WTC11 (cell line): ENCODE data around the gene STK33. TPM values are rescaled to one million over a fixed set of nuclear protein-coding genes. Genes with fewer than 3 reads are reported as not detected.

ENCODE experiments used
- ATAC-seq: fragments of 200-7000 bp; cut with Tn5 transposase; 2 replicates; pipeline ENCODE4 v1.10.0; 2021; ENCODE audit warnings: mild to moderate bottlenecking, moderate library complexity
- CTCF ChIA-PET: fragments of 300-600 bp; sonication (Branson Sonifier 250); formaldehyde crosslinking; loops from one replicate; lab custom pipeline; 2021; ENCODE audit warnings: antibody characterized with exemption; lab: Charles Lee
- POLR2A ChIA-PET: fragments of 350-600 bp; sonication (Branson Sonifier 250); formaldehyde crosslinking; loops from one replicate; lab custom pipeline; 2021; ENCODE audit warnings: antibody characterized with exemption; lab: Charles Lee
- DNase-seq: peaks from one replicate; pipeline ENCODE4 v3.0.0; 2021; ENCODE audit warnings: low spot score
- H3K27ac Mint-ChIP-seq: 2 replicates; pipeline ENCODE4 v1.8.0; 2021; ENCODE audit warnings: mixed read lengths
- H3K27me3 Mint-ChIP-seq: 2 replicates; pipeline ENCODE4 v1.8.0; 2021; ENCODE audit warnings: low read depth, mild to moderate bottlenecking, moderate library complexity, mixed read lengths
- H3K36me3 Mint-ChIP-seq: 2 replicates; pipeline ENCODE4 v1.8.0; 2021; ENCODE audit warnings: mixed read lengths
- H3K4me1 Mint-ChIP-seq: 2 replicates; pipeline ENCODE4 v1.8.0; 2022; ENCODE audit warnings: mixed read lengths
- H3K4me3 Mint-ChIP-seq: 2 replicates; pipeline ENCODE4 v1.8.0; 2021; ENCODE audit warnings: mild to moderate bottlenecking, moderate library complexity, mixed read lengths
- H3K9me3 Mint-ChIP-seq: 2 replicates; pipeline ENCODE4 v1.8.0; 2021; ENCODE audit warnings: mixed read lengths
- ATF3 ChIP-seq: sonication (generic); formaldehyde crosslinking; conservative IDR thresholded peaks from 2 replicates; pipeline ENCODE4 v1.8.1; 2022; ENCODE audit warnings: mild to moderate bottlenecking, missing genetic modification reagents
- E2F4 ChIP-seq: sonication (generic); formaldehyde crosslinking; IDR thresholded peaks from 2 replicates; pipeline ENCODE4 v1.8.1; 2022; ENCODE audit warnings: low read depth, mild to moderate bottlenecking, moderate library complexity, missing genetic modification reagents, borderline replicate concordance
- E2F5 ChIP-seq: sonication (generic); formaldehyde crosslinking; IDR thresholded peaks from 2 replicates; pipeline ENCODE4 v1.8.1; 2022; ENCODE audit warnings: mild to moderate bottlenecking, moderate library complexity, missing genetic modification reagents
- FOXJ3 ChIP-seq: sonication (generic); formaldehyde crosslinking; IDR thresholded peaks from 2 replicates; pipeline ENCODE4 v1.9.0; 2021; ENCODE audit warnings: missing genetic modification reagents, mild to moderate bottlenecking, borderline replicate concordance
- FOXP1 ChIP-seq: sonication (generic); formaldehyde crosslinking; IDR thresholded peaks from 2 replicates; pipeline ENCODE4 v1.8.0; 2022; ENCODE audit warnings: missing genetic modification reagents, mild to moderate bottlenecking, moderate library complexity, borderline replicate concordance
- GRHL2 ChIP-seq: fragments of 250-450 bp; sonication (Bioruptor Pico); IDR thresholded peaks from 2 replicates; pipeline ENCODE4 v1.8.0; 2022; ENCODE audit warnings: mild to moderate bottlenecking, moderate library complexity; ENCODE audit not compliant: insufficient replicate concordance, severe bottlenecking
- GTF2I ChIP-seq: fragments of 250-450 bp; sonication (Bioruptor Pico); conservative IDR thresholded peaks from 2 replicates; pipeline ENCODE4 v1.4.0; 2021; ENCODE audit warnings: mild to moderate bottlenecking
- MXD4 ChIP-seq: fragments of 250-450 bp; sonication (Bioruptor Pico); IDR thresholded peaks from 2 replicates; pipeline ENCODE4 v1.8.0; 2021; ENCODE audit warnings: mild to moderate bottlenecking, moderate library complexity, borderline replicate concordance
- PRDM15 ChIP-seq: sonication (generic); formaldehyde crosslinking; IDR thresholded peaks from 2 replicates; pipeline ENCODE4 v1.8.0; 2022; ENCODE audit warnings: missing genetic modification reagents
- RELA ChIP-seq: sonication (generic); formaldehyde crosslinking; IDR thresholded peaks from 2 replicates; pipeline ENCODE4 v1.8.1; 2022; ENCODE audit warnings: missing genetic modification reagents, mild to moderate bottlenecking, borderline replicate concordance
- RORB ChIP-seq: fragments of 250-450 bp; sonication (Bioruptor Pico); IDR thresholded peaks from 2 replicates; pipeline ENCODE4 v1.9.0; 2021; ENCODE audit warnings: mild to moderate bottlenecking
- ZNF121 ChIP-seq: sonication (generic); formaldehyde crosslinking; IDR thresholded peaks from 2 replicates; pipeline ENCODE4 v1.8.0; 2023; ENCODE audit warnings: missing genetic modification reagents
- ZNF138 ChIP-seq: sonication (generic); formaldehyde crosslinking; conservative IDR thresholded peaks from 2 replicates; pipeline ENCODE4 v1.8.1; 2022; ENCODE audit warnings: mild to moderate bottlenecking, moderate library complexity, missing genetic modification reagents
- ZNF232 ChIP-seq: sonication (generic); formaldehyde crosslinking; IDR thresholded peaks from 2 replicates; pipeline ENCODE4 v1.8.0; 2022; ENCODE audit warnings: mild to moderate bottlenecking, missing genetic modification reagents
- ZNF317 ChIP-seq: sonication (generic); formaldehyde crosslinking; IDR thresholded peaks from 2 replicates; pipeline ENCODE4 v1.8.1; 2023; ENCODE audit warnings: low read depth, mild to moderate bottlenecking, moderate library complexity, missing genetic modification reagents, borderline replicate concordance
- ZNF532 ChIP-seq: fragments of 250-450 bp; sonication (Bioruptor Pico); IDR thresholded peaks from 2 replicates; pipeline ENCODE4 v1.9.0; 2021; ENCODE audit warnings: mild to moderate bottlenecking, borderline replicate concordance
- total RNA-seq: library from RNA; stranded (reverse); gene quantifications from 3 replicates; pipeline ENCODE4 v1.2.3, GENCODE V29; 2021
- TF ChIP-seq, protein P1 (sequence below): sonication (generic); formaldehyde crosslinking; IDR thresholded peaks from 2 replicates; pipeline ENCODE4 v1.8.0; 2022; ENCODE audit warnings: mild to moderate bottlenecking, missing genetic modification reagents
- TF ChIP-seq, protein P2 (sequence below): sonication (generic); formaldehyde crosslinking; IDR thresholded peaks from 2 replicates; pipeline ENCODE4 v1.8.1; 2022; ENCODE audit warnings: missing genetic modification reagents, borderline replicate concordance
- TF ChIP-seq, protein P3 (sequence below): sonication (generic); formaldehyde crosslinking; IDR thresholded peaks from 2 replicates; pipeline ENCODE4 v1.8.1; 2023; ENCODE audit warnings: mild to moderate bottlenecking, missing genetic modification reagents

The STK33 gene
- total RNA-seq, 1 experiment from 2014 or later: 13.3 TPM

- Mint-ChIP-seq H3K27me3 (no peaks in the 10 kb centered on the region; the same call in 1 of the 2 replicates), H3K36me3 (peaks cover 20% of the 10 kb centered on the region), H3K4me1 (peaks cover 14% of the 10 kb centered on the region), H3K9me3 (peaks cover 30% of the 10 kb centered on the region), H3K4me3 (no peak overlapping the region), H3K27ac (no peak overlapping the region)
- POLR2A ChIA-PET: no interaction called here
- ATAC-seq (no peak), DNase-seq (no peak)
- no peak for TF ChIP-seq GRHL2 (CRISPR knock-in tag)
- TF ChIP-seq RELA: no peak
- no peak for TF ChIP-seq ATF3 (CRISPR knock-in tag)
- no peak for TF ChIP-seq E2F5 (CRISPR knock-in tag)
- TF ChIP-seq, protein P1, sequence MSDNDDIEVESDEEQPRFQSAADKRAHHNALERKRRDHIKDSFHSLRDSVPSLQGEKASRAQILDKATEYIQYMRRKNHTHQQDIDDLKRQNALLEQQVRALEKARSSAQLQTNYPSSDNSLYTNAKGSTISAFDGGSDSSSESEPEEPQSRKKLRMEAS (CRISPR knock-in tag): no peak
- TF ChIP-seq, protein P2, sequence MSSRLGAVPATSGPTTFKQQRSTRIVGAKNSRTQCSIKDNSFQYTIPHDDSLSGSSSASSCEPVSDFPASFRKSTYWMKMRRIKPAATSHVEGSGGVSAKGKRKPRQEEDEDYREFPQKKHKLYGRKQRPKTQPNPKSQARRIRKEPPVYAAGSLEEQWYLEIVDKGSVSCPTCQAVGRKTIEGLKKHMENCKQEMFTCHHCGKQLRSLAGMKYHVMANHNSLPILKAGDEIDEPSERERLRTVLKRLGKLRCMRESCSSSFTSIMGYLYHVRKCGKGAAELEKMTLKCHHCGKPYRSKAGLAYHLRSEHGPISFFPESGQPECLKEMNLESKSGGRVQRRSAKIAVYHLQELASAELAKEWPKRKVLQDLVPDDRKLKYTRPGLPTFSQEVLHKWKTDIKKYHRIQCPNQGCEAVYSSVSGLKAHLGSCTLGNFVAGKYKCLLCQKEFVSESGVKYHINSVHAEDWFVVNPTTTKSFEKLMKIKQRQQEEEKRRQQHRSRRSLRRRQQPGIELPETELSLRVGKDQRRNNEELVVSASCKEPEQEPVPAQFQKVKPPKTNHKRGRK (CRISPR knock-in tag): no peak
- CTCF ChIA-PET: no interaction called here
Observed at GRCh38 chr11:8523396-8523795, 70.6 kb downstream of the STK33 start.

GRCh38 chr11:8512547-8512946 is 81.5 kb downstream of the STK33 start:
- H3K9me3 Mint-ChIP-seq: peaks cover 60% of the 10 kb centered on the region
- CTCF ChIA-PET: no interaction called here
- TF ChIP-seq RORB: no peak
- TF ChIP-seq FOXJ3 (CRISPR knock-in tag): no peak
- no peak for TF ChIP-seq ZNF232
- TF ChIP-seq ZNF138: no peak
- TF ChIP-seq GTF2I (CRISPR knock-in tag): no peak
- no peak for TF ChIP-seq PRDM15 (CRISPR knock-in tag)
- no peak for TF ChIP-seq ZNF532 (CRISPR knock-in tag)
- no peak for TF ChIP-seq MXD4 (CRISPR knock-in tag)
- TF ChIP-seq E2F4 (CRISPR knock-in tag): no peak
- no peak for TF ChIP-seq FOXP1 (CRISPR knock-in tag)
- TF ChIP-seq ZNF317 (CRISPR knock-in tag): no peak
- TF ChIP-seq, protein P3, sequence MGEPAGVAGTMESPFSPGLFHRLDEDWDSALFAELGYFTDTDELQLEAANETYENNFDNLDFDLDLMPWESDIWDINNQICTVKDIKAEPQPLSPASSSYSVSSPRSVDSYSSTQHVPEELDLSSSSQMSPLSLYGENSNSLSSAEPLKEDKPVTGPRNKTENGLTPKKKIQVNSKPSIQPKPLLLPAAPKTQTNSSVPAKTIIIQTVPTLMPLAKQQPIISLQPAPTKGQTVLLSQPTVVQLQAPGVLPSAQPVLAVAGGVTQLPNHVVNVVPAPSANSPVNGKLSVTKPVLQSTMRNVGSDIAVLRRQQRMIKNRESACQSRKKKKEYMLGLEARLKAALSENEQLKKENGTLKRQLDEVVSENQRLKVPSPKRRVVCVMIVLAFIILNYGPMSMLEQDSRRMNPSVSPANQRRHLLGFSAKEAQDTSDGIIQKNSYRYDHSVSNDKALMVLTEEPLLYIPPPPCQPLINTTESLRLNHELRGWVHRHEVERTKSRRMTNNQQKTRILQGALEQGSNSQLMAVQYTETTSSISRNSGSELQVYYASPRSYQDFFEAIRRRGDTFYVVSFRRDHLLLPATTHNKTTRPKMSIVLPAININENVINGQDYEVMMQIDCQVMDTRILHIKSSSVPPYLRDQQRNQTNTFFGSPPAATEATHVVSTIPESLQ (CRISPR knock-in tag): no peak
- TF ChIP-seq E2F5 (CRISPR knock-in tag): no peak
- TF ChIP-seq ZNF121: no peak

More at GRCh38 chr11:8512547-8512946, 81.5 kb downstream of the STK33 start:
- POLR2A ChIA-PET: no interaction called here
- H3K4me3 Mint-ChIP-seq: no peak overlapping the region
- no peaks in the 10 kb centered on the region for H3K4me1 Mint-ChIP-seq
- H3K27ac Mint-ChIP-seq: no peak overlapping the region
- no peak for DNase-seq
- no peak for ATAC-seq
- H3K36me3 Mint-ChIP-seq: peaks cover 24% of the 10 kb centered on the region
- H3K27me3 Mint-ChIP-seq: no peaks in the 10 kb centered on the region
